ENCODE data around the gene TPP2. TPM values are rescaled to one million over a fixed set of nuclear protein-coding genes. Genes with fewer than 3 reads are reported as not detected.

The TPP2 gene
- total and polyA plus RNA-seq, 9 of the 15 experiments (the other 6 are each of a cell fraction or from before 2014, with no cell fraction given), result 18.8 to 87.7 (median 55.9) TPM

DNA sequence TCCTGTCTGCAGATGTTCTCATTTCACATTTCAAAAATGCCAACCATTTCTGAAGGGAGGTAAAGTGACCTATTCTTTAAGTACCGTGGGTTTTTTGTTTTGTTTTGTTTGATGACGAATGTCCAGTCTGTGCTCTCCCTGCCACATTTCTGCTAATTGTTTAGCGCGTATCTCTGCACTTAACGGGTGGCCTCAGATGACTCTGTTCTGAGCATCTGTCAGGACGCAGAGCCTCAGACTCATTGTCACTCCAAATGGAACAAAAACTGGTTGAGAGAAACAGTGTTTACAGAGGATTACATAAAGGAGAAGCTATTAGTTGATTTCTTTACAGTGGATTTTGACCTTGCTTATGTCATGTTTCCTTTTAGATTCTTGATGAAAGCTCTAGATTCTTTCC is 23.7 kb downstream of the TPP2 start:
- Histone ChIP-seq H4K20me1 (replicated peaks; ENCODE audit: control insufficient read depth, insufficient read depth, low read length) (no peaks in the 10 kb centered on the region), H2AFZ (ENCODE audit: low read depth, low read length) (no peak overlapping the region), H3K9ac (ENCODE audit: insufficient read depth in 1 of 2, low read depth in 2 of 2, low read length in 2 of 2) (no peak overlapping the region), H3K79me2 (ENCODE audit: control insufficient read depth, insufficient read depth, low read length) (peaks cover 3% of the 10 kb centered on the region; the same call in 2 of the 3 replicates), H3K9me1 (ENCODE audit: control insufficient read depth, insufficient read depth, low read length) (no peaks in the 10 kb centered on the region), H3K27me3 (ENCODE audit: control insufficient read depth in 2 of 2, insufficient read depth in 2 of 2, low read length in 2 of 2) (no peaks in the 10 kb centered on the region), H3K4me3 (no peak overlapping the region), H3K27ac (ENCODE audit: extremely low read depth, low read depth, low read length) (no peak overlapping the region), H3K9me3 (replicated peaks; ENCODE audit: control insufficient read depth, insufficient read depth, low read depth, low read length) (no peaks in the 10 kb centered on the region), H3K4me2 (ENCODE audit: insufficient read depth, low read length) (no peak overlapping the region), H3K4me1 (replicated peaks in 1 of 2; ENCODE audit: control insufficient read depth in 2 of 2, insufficient read depth in 2 of 2, low read length in 2 of 2) (no peaks in the 10 kb centered on the region), H3K36me3 (ENCODE audit: control insufficient read depth, insufficient read depth, low read length) (peaks cover 89% of the 10 kb centered on the region)
- WGBS (ENCODE audit: insufficient coverage, low coverage, missing lambda C conversion rate), result 91% methylated on average over 6 of the region's 6 CpGs
- POLR2A ChIA-PET, result interaction anchor here (1.1 kb wide), 1 partner anchor 13 kb away, joined by 3 read pairs; no protein-coding TSS in a partner anchor
- in situ Hi-C loops (cut with MboI), result loop anchor here (25.0 kb wide), 1 partner anchor 2008 kb away; no protein-coding TSS in a partner anchor
- DNase-seq (ENCODE audit: extremely low read depth in 1 of 4, low spot score in 3 of 4) (no peak), FAIRE-seq (no peak), ATAC-seq (no peak)
- TF ChIP-seq SPI1 (IDR thresholded peaks at IDR 0.05; ENCODE audit: borderline replicate concordance, low read depth, low read length), result no peak
- TF ChIP-seq, protein P1, sequence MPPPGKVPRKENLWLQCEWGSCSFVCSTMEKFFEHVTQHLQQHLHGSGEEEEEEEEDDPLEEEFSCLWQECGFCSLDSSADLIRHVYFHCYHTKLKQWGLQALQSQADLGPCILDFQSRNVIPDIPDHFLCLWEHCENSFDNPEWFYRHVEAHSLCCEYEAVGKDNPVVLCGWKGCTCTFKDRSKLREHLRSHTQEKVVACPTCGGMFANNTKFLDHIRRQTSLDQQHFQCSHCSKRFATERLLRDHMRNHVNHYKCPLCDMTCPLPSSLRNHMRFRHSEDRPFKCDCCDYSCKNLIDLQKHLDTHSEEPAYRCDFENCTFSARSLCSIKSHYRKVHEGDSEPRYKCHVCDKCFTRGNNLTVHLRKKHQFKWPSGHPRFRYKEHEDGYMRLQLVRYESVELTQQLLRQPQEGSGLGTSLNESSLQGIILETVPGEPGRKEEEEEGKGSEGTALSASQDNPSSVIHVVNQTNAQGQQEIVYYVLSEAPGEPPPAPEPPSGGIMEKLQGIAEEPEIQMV (tag; conservative IDR thresholded peaks at IDR 0.05; ENCODE audit: low read depth), result no peak
- intact Hi-C loops (cut with micrococcal nuclease), result no loop called here
- BruUV-seq (replicated peaks), result no TSS peak
- CTCF ChIA-PET (ENCODE audit: low intra/inter-chr PET ratio), result no interaction called here

DNA sequence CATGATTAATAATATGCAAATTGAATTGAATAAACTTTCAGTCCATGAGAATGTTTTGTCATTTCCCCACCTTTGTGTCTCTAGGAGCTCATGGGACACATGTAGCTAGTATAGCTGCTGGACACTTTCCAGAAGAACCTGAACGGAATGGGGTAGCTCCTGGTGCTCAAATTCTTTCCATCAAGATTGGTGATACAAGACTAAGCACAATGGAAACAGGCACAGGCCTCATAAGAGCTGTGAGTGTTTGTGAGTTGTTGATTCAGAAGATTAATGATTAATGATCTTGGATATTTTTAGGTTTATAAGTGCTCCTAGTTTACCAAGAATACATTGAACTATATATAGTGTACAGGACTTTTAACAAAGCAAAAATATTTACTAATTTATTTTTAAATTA is 30.1 kb downstream of the TPP2 start:
- Histone ChIP-seq H3K36me3 (ENCODE audit: control insufficient read depth, insufficient read depth, low read length) (peaks cover 88% of the 10 kb centered on the region), H3K27me3 (ENCODE audit: control insufficient read depth in 2 of 2, insufficient read depth in 2 of 2, low read length in 2 of 2) (no peaks in the 10 kb centered on the region), H4K20me1 (replicated peaks; ENCODE audit: control insufficient read depth, insufficient read depth, low read length) (no peaks in the 10 kb centered on the region), H3K9ac (ENCODE audit: insufficient read depth in 1 of 2, low read depth in 2 of 2, low read length in 2 of 2) (no peak overlapping the region), H3K9me3 (replicated peaks; ENCODE audit: control insufficient read depth, insufficient read depth, low read depth, low read length) (no peaks in the 10 kb centered on the region), H2AFZ (ENCODE audit: low read depth, low read length) (no peak overlapping the region), H3K9me1 (ENCODE audit: control insufficient read depth, insufficient read depth, low read length) (no peaks in the 10 kb centered on the region), H3K27ac (ENCODE audit: extremely low read depth, low read depth, low read length) (no peak overlapping the region), H3K4me2 (ENCODE audit: insufficient read depth, low read length) (no peak overlapping the region), H3K4me1 (replicated peaks in 1 of 2; ENCODE audit: control insufficient read depth in 2 of 2, insufficient read depth in 2 of 2, low read length in 2 of 2) (no peaks in the 10 kb centered on the region), H3K79me2 (ENCODE audit: control insufficient read depth, insufficient read depth, low read length) (no peaks in the 10 kb centered on the region), H3K4me3 (no peak overlapping the region)
- ChIA-PET POLR2A (no interaction called here), CTCF (ENCODE audit: low intra/inter-chr PET ratio) (no interaction called here)
- BruUV-seq (replicated peaks), result no TSS peak
- intact Hi-C loops (cut with micrococcal nuclease) (no loop called here), in situ Hi-C loops (cut with MboI) (no loop called here)
- DNase-seq (ENCODE audit: extremely low read depth in 1 of 4, low spot score in 3 of 4) (no peak), FAIRE-seq (no peak), ATAC-seq (no peak)
- 64% methylated on average over 1 of the region's 1 CpG for WGBS (ENCODE audit: insufficient coverage, low coverage, missing lambda C conversion rate)
- TF ChIP-seq, protein P2, sequence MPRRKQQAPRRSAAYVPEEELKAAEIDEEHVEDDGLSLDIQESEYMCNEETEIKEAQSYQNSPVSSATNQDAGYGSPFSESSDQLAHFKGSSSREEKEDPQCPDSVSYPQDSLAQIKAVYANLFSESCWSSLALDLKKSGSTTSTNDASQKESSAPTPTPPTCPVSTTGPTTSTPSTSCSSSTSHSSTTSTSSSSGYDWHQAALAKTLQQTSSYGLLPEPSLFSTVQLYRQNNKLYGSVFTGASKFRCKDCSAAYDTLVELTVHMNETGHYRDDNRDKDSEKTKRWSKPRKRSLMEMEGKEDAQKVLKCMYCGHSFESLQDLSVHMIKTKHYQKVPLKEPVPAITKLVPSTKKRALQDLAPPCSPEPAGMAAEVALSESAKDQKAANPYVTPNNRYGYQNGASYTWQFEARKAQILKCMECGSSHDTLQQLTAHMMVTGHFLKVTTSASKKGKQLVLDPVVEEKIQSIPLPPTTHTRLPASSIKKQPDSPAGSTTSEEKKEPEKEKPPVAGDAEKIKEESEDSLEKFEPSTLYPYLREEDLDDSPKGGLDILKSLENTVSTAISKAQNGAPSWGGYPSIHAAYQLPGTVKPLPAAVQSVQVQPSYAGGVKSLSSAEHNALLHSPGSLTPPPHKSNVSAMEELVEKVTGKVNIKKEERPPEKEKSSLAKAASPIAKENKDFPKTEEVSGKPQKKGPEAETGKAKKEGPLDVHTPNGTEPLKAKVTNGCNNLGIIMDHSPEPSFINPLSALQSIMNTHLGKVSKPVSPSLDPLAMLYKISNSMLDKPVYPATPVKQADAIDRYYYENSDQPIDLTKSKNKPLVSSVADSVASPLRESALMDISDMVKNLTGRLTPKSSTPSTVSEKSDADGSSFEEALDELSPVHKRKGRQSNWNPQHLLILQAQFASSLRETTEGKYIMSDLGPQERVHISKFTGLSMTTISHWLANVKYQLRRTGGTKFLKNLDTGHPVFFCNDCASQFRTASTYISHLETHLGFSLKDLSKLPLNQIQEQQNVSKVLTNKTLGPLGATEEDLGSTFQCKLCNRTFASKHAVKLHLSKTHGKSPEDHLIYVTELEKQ (CRISPR knock-in tag; IDR thresholded peaks at IDR 0.05), result no peak
- TF ChIP-seq, protein P3, sequence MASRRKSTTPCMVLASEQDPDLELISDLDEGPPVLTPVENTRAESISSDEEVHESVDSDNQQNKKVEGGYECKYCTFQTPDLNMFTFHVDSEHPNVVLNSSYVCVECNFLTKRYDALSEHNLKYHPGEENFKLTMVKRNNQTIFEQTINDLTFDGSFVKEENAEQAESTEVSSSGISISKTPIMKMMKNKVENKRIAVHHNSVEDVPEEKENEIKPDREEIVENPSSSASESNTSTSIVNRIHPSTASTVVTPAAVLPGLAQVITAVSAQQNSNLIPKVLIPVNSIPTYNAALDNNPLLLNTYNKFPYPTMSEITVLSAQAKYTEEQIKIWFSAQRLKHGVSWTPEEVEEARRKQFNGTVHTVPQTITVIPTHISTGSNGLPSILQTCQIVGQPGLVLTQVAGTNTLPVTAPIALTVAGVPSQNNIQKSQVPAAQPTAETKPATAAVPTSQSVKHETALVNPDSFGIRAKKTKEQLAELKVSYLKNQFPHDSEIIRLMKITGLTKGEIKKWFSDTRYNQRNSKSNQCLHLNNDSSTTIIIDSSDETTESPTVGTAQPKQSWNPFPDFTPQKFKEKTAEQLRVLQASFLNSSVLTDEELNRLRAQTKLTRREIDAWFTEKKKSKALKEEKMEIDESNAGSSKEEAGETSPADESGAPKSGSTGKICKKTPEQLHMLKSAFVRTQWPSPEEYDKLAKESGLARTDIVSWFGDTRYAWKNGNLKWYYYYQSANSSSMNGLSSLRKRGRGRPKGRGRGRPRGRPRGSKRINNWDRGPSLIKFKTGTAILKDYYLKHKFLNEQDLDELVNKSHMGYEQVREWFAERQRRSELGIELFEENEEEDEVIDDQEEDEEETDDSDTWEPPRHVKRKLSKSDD (conservative IDR thresholded peaks at IDR 0.05; ENCODE audit: low read length), result no peak
- TF ChIP-seq NFYB (IDR thresholded peaks at IDR 0.05; ENCODE audit: extremely low read depth, insufficient read length) (no peak), ZNF316 (IDR thresholded peaks at IDR 0.05) (no peak), MCM3 (IDR thresholded peaks at IDR 0.05) (no peak)

Measured in K562 (cell line).